Peyer's patch (tissue), 4 donors: ENCODE measurements around the gene MRPL58. TPM values are rescaled to one million over a fixed set of nuclear protein-coding genes. Genes with fewer than 3 reads are reported as not detected.
"Not testable (repeated sequence)": the region's sequence is repeated elsewhere in the genome, so short reads cannot be mapped to it uniquely, and the experiment has no call there.

Source experiments
- DNase-seq, 3 donors: peaks; one replicate each; pipeline ENCODE4 v3.0.0-alpha.2; 2017 to 2019
- H3K27ac ChIP-seq, 4 donors: fragments of 200-600 bp; sonication (generic); one replicate each; pipeline ENCODE4 v1.5.1; 2016 to 2019
- H3K27me3 ChIP-seq, 2 donors: fragments of 200-600 bp; sonication (generic); one replicate each; pipeline ENCODE4 v1.5.1; 2019
- H3K36me3 ChIP-seq, 3 donors: fragments of 200-600 bp; sonication (generic); one replicate each; pipeline ENCODE4 v1.5.1; 2016 to 2019
- H3K4me1 ChIP-seq, 4 donors: fragments of 200-600 bp; sonication (generic); one replicate each; pipeline ENCODE4 v1.5.1; 2016 to 2019
- H3K4me3 ChIP-seq, 4 donors: fragments of 200-600 bp; sonication (generic); 1 replicate in 3 of 4; 2 replicates in 1 of 4; pipeline ENCODE4 v1.5.1; 2016 to 2019; ENCODE audit warnings: mild to moderate bottlenecking in 1 of 4
- H3K9me3 ChIP-seq, 4 donors: fragments of 200-600 bp; sonication (generic); one replicate each; pipeline ENCODE4 v1.5.1; 2016 to 2019; ENCODE audit warnings: mild to moderate bottlenecking in 1 of 4
- CTCF ChIP-seq, 6 experiments: fragments of 450-650 bp in 4 of 6; fragments of 200-600 bp in 2 of 6; sonication (generic) in 1 of 6; IDR thresholded peaks; one replicate each; pipeline ENCODE4 v1.5.1; 2017 to 2019; ENCODE audit warnings: antibody characterized with exemption in 6 of 6, mild to moderate bottlenecking in 3 of 6, moderate library complexity in 1 of 6
- POLR2A ChIP-seq, 2 donors: fragments of 450-650 bp; IDR thresholded peaks; one replicate each; pipeline ENCODE4 v1.5.1; 2017; ENCODE audit warnings: antibody characterized with exemption in 2 of 2, mild to moderate bottlenecking in 2 of 2, moderate library complexity in 2 of 2
- total RNA-seq, 4 donors: library from RNA; depleted of rRNA; stranded (reverse); fragments of >200 nt; gene quantifications; one replicate each; pipeline ENCODE4 v1.1.0, GENCODE V29; 2016

The MRPL58 gene
- total RNA-seq, 4 donors from 2014 or later: 17.3 to 42.7 (median 32.2) TPM

- peaks cover 0 to 9% (median 3%) of the 10 kb centered on the region in 4 donors for H3K4me1 ChIP-seq
- TF ChIP-seq POLR2A (IDR thresholded peaks at IDR 0.05) (no peak), CTCF (IDR thresholded peaks at IDR 0.05) (no peak)
- H3K36me3 ChIP-seq: peaks cover 0 to 43% (median 4%) of the 10 kb centered on the region in 3 donors
- no peaks in the 10 kb centered on the region for H3K27me3 ChIP-seq
- H3K4me3 ChIP-seq: no peak overlapping the region
- DNase-seq: no peak
- H3K27ac ChIP-seq: no peak overlapping the region
- H3K9me3 ChIP-seq: no peaks in the 10 kb centered on the region
These were observed 29.3 kb downstream of the MRPL58 start for GRCh38 chr17:75041656-75042280.

GRCh38 chr17:75043789-75044188 lies 31.3 kb downstream of the MRPL58 start:
- H3K4me3 ChIP-seq, DNase-seq, H3K27me3 ChIP-seq, H3K27ac ChIP-seq, H3K9me3 ChIP-seq: not testable (repeated sequence)
- Histone ChIP-seq H3K36me3 (peaks cover 0 to 35% (median 4%) of the 10 kb centered on the region in 3 donors), H3K4me1 (peaks cover 0 to 19% (median 11%) of the 10 kb centered on the region in 4 donors)

- no peaks in the 10 kb centered on the region for H3K9me3 ChIP-seq
- H3K27ac ChIP-seq: no peak overlapping the region
- no peaks in the 10 kb centered on the region for H3K27me3 ChIP-seq
- peak in 1 of 3 donors; percentile 5 for DNase-seq
- TF ChIP-seq CTCF (IDR thresholded peaks at IDR 0.05) (no peak), POLR2A (IDR thresholded peaks at IDR 0.05) (no peak)
- H3K4me3 ChIP-seq: no peak overlapping the region
- peaks cover 0 to 25% (median 11%) of the 10 kb centered on the region in 4 donors for H3K4me1 ChIP-seq
- H3K36me3 ChIP-seq: peaks cover 0 to 26% (median 2%) of the 10 kb centered on the region in 3 donors
These were observed 32.2 kb downstream of the MRPL58 start for GRCh38 chr17:75044716-75045115.

GRCh38 chr17:75045946-75046406 lies 33.5 kb downstream of the MRPL58 start:
- H3K4me1 ChIP-seq: peaks cover 0 to 25% (median 11%) of the 10 kb centered on the region in 4 donors
- not testable (repeated sequence) for H3K27me3 ChIP-seq, DNase-seq, H3K9me3 ChIP-seq
- peaks cover 0 to 23% (median 0%) of the 10 kb centered on the region in 3 donors for H3K36me3 ChIP-seq
- peak overlapping the region; percentile 59 to 98 (median 96) for H3K4me3 ChIP-seq
- peak overlapping the region; percentile 90 to 99 (median 98) for H3K27ac ChIP-seq

GRCh38 chr17:75046407-75047289 lies 34.2 kb downstream of the MRPL58 start, which contains the start of the genes ATP5PD and KCTD2:
Gene ATP5PD, minus strand, starts transcription at chr17:75046969. Its CDS starts 4,319 bp downstream, at chr17:75042650.
Gene KCTD2, plus strand, starts transcription at chr17:75047225. Its CDS starts 26 bp downstream, at chr17:75047251.
- Histone ChIP-seq H3K36me3 (peaks cover 0 to 19% (median 0%) of the 10 kb centered on the region in 3 donors), H3K4me1 (peaks cover 0 to 25% (median 11%) of the 10 kb centered on the region in 4 donors), H3K27ac (peak within 1 kb of the TSS; percentile 90 to 99 (median 98)), H3K27me3 (no peaks in the 10 kb centered on the region), H3K4me3 (peak within 1 kb of the TSS; percentile 59 to 98 (median 96)), H3K9me3 (no peaks in the 10 kb centered on the region)
- TF ChIP-seq CTCF (IDR thresholded peaks at IDR 0.05) (no peak), POLR2A (IDR thresholded peaks at IDR 0.05) (peak; percentile 94 to 96)
- peak; percentile 91 to 97 (median 95) for DNase-seq

GRCh38 chr17:75047398-75048098 lies 35.1 kb downstream of the MRPL58 start:
- Histone ChIP-seq H3K4me3 (peak overlapping the region; percentile 59 to 98 (median 96)), H3K36me3 (peaks cover 0 to 19% (median 0%) of the 10 kb centered on the region in 3 donors), H3K27me3 (no peaks in the 10 kb centered on the region), H3K27ac (peak overlapping the region; percentile 90 to 99 (median 98)), H3K4me1 (peaks cover 0 to 25% (median 11%) of the 10 kb centered on the region in 4 donors), H3K9me3 (no peaks in the 10 kb centered on the region)
- TF ChIP-seq CTCF (IDR thresholded peaks at IDR 0.05) (no peak), POLR2A (IDR thresholded peaks at IDR 0.05) (no peak)
- peak in 2 of 3 donors; percentile 69 to 73 for DNase-seq
